ENCODE measurements around the gene MPDZ.

MPDZ gene, protein sequence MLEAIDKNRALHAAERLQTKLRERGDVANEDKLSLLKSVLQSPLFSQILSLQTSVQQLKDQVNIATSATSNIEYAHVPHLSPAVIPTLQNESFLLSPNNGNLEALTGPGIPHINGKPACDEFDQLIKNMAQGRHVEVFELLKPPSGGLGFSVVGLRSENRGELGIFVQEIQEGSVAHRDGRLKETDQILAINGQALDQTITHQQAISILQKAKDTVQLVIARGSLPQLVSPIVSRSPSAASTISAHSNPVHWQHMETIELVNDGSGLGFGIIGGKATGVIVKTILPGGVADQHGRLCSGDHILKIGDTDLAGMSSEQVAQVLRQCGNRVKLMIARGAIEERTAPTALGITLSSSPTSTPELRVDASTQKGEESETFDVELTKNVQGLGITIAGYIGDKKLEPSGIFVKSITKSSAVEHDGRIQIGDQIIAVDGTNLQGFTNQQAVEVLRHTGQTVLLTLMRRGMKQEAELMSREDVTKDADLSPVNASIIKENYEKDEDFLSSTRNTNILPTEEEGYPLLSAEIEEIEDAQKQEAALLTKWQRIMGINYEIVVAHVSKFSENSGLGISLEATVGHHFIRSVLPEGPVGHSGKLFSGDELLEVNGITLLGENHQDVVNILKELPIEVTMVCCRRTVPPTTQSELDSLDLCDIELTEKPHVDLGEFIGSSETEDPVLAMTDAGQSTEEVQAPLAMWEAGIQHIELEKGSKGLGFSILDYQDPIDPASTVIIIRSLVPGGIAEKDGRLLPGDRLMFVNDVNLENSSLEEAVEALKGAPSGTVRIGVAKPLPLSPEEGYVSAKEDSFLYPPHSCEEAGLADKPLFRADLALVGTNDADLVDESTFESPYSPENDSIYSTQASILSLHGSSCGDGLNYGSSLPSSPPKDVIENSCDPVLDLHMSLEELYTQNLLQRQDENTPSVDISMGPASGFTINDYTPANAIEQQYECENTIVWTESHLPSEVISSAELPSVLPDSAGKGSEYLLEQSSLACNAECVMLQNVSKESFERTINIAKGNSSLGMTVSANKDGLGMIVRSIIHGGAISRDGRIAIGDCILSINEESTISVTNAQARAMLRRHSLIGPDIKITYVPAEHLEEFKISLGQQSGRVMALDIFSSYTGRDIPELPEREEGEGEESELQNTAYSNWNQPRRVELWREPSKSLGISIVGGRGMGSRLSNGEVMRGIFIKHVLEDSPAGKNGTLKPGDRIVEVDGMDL (N-terminal part only)

GRCh38 chr9:13279284-13280141 lies at the start of gene MPDZ:
Gene MPDZ, minus strand, starts transcription at chr9:13279692. Its CDS starts 29,377 bp downstream, at chr9:13250315.
- TF ChIP-seq CTCF (IDR thresholded peaks at IDR 0.05; ENCODE audit: low read depth, low read length): no peak
- peak within 1 kb of the TSS; percentile 62 to 69 for H3K4me3 ChIP-seq (replicated peaks in 1 of 2; ENCODE audit: low read depth in 2 of 2, low read length in 2 of 2)
- DNase-seq (ENCODE audit: low read depth in 2 of 2): peak; percentile 68 to 82

- H3K4me3 ChIP-seq (replicated peaks in 1 of 2; ENCODE audit: low read depth in 2 of 2, low read length in 2 of 2): no peak overlapping the region
- TF ChIP-seq CTCF (IDR thresholded peaks at IDR 0.05; ENCODE audit: low read depth, low read length): no peak
- peak; percentile 31 to 38 for DNase-seq (ENCODE audit: low read depth in 2 of 2)
Observed at GRCh38 chr9:13324988-13325387, 45.5 kb upstream of the MPDZ start.

DNA sequence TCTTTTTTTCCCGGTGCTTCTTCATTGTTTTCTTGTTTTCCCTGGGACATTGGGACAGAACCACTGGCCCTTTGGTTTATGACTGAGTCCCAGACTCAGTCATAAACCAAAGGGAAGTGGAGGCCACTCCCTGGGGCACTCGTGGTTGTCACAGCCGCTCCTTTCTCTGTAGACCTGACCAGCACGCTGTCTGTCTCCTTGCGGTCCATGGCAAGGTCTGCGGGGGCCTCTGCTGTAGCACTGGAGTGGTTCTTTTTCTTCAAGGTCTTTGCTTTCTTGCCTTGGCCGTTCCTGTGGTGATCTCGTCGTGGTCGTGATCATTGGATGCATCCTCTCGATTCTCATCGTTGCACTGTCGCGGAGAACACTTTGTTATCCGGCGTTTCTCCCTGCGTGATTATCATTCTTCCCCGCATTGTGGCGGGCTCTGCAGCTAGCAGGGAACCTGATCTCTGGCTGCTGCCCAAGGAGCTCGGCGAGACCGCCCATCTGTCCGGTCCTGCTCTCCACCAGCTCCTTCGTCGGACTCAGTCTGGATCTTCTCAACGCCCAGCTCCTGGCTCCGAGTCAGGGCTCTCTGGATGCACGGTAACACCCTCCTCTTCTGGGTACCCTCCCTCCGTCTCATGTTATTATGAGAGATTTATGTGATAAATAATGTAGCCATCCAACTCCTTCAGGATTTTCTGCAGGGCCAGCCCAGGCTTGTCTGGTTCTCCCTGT lies 43.5 kb upstream of the MPDZ start:
- H3K4me3 ChIP-seq (replicated peaks in 1 of 2; ENCODE audit: low read depth in 2 of 2, low read length in 2 of 2): no peak overlapping the region
- TF ChIP-seq CTCF (IDR thresholded peaks at IDR 0.05; ENCODE audit: low read depth, low read length): no peak
- no peak for DNase-seq (ENCODE audit: low read depth in 2 of 2)

DNA sequence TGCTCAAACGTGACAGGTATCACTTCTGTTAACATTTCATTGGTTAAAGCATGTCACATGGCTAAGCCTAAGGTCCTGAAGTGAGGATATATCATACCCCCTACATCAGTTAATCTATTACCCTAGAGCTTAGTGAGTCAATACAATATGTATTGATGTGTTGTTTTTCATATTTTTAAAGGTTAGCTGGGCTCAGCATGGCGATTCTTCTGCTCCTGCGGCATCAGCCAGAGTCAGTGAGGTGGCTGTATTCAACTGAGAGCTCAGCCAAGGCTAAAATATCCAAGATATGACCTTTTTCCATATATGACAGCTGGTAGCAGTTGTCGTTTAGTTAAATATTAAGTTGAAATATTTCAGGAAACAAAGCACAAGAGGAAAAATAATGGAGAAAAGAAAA lies 38.5 kb upstream of the MPDZ start:
- no peak overlapping the region for H3K4me3 ChIP-seq (replicated peaks in 1 of 2; ENCODE audit: low read depth in 2 of 2, low read length in 2 of 2)
- no peak for DNase-seq (ENCODE audit: low read depth in 2 of 2)
- no peak for TF ChIP-seq CTCF (IDR thresholded peaks at IDR 0.05; ENCODE audit: low read depth, low read length)

GRCh38 chr9:13296972-13297371 lies 17.5 kb upstream of the MPDZ start:
- no peak for DNase-seq (ENCODE audit: low read depth in 2 of 2)
- no peak overlapping the region for H3K4me3 ChIP-seq (replicated peaks in 1 of 2; ENCODE audit: low read depth in 2 of 2, low read length in 2 of 2)
- TF ChIP-seq CTCF (IDR thresholded peaks at IDR 0.05; ENCODE audit: low read depth, low read length): no peak
